NT2/D1 (cell line): ENCODE data around the gene ALOX12.

ENCODE experiments used
- SUZ12 ChIP-seq: IDR thresholded peaks from 2 replicates; pipeline ENCODE4 v1.6.1; 2011; ENCODE audit not compliant: insufficient read length, insufficient read depth; ENCODE audit errors: extremely low read depth
- YY1 ChIP-seq: IDR thresholded peaks from 2 replicates; pipeline ENCODE4 v1.6.1; 2011; ENCODE audit not compliant: insufficient read length, insufficient read depth
- ZNF274 ChIP-seq: IDR thresholded peaks from 2 replicates; pipeline ENCODE4 v1.6.1; 2011; ENCODE audit warnings: mild to moderate bottlenecking, low read depth, low read length

- TF ChIP-seq ZNF274: no peak
- TF ChIP-seq YY1: no peak
- TF ChIP-seq SUZ12: no peak
These were observed 6.1 kb upstream of the ALOX12 start for GRCh38 chr17:6989779-6990178.
